GM19023 (cell line): ENCODE data around the gene RNU5B-1.

Experiments
- ATAC-seq: cut with Tn5 transposase; IDR thresholded peaks from one replicate; pipeline ENCODE4 v1.9.1; 2021; ENCODE audit warnings: mild to moderate bottlenecking, moderate library complexity; ENCODE audit not compliant: unreplicated experiment

Gene RNU5B-1

DNA sequence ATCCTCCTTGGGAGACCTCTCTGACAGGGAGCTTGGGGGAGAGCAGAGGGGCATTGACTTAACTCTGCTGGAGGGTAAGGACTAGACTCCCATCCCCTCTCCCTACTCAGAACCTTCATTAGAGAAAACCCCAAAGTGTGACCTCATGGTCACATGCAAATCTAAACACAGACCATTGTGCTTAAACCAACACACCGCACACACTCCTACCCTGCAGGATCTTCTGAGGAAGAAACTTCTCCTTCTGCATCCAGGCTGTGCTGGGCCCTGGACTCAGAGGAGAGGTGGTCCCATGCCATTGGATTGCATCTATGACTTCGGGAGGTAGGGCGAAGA lies 17.0 kb upstream of the RNU5B-1 start:
- no peak for ATAC-seq

DNA sequence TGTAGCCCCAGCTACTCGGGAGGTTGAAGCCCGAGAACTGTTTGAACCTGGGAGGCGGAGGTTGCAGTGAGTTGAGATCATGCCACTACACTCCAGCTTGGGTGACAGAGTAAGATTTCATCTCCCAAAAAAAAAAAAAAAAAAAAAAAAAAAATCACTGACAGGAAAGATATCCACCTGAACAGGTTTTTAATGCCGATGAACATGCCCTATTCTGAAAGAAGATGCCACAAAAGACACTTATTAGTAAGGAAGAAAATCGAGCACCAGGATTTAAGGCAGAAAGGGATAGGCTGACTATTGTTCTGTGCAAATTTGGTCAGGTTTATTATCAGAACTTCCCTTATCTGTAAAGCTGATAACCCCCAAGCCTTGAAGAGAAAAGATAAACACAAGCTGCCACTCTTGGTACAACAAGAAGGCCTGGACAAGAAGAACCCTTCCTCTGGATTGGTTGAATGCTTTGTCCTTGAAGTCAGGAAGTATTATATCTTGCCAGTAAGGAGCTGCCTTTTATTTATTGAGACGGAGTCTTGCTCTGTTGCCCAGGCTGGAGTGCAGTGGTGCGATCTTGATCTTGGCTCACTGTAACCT lies 15.1 kb upstream of the RNU5B-1 start:
- no peak for ATAC-seq

DNA sequence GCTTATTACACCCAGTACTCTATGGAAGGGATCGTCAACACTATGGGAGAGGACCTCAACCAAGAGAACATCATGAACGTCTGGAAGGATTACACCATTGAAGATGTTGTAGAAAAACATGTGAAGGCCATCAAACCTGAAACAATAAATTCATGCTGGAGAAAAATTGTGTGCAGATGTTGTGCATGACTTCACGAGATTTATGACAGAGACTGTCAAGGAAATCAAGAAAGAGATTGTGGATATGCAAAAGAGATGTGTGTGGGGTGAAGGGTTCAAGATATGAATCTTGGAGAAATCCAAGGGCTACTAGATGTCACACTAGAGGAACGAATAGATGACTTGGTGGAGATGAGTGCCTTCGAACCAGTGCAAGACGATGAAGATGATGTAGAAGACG lies 14.2 kb upstream of the RNU5B-1 start:
- no peak for ATAC-seq

DNA sequence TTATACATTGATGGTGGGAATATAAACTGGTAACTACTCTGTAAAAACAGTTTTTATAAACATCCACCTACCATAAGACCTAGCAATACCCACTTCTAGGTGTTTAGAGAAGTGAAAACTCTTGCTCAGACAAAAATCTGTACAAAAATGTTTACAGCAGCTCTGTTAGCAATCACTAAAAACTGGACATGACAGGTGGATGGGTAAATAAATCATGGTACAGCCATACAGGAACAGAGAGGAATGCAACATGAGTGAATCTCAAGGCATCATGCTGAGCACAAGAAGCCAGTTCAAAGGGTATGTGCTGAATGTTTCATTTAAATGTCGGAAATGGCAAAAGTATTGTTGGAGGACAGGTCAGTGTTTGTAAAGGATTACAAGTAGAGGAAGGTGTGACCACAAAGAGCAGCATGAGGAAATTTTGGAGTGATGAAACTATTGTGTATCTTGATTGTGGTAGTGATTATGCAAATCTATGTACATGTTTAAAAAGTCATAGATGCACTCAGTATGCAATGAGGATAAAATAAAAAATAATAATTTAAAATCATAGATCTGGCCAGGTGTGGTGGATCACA lies 11.4 kb upstream of the RNU5B-1 start:
- no peak for ATAC-seq

DNA sequence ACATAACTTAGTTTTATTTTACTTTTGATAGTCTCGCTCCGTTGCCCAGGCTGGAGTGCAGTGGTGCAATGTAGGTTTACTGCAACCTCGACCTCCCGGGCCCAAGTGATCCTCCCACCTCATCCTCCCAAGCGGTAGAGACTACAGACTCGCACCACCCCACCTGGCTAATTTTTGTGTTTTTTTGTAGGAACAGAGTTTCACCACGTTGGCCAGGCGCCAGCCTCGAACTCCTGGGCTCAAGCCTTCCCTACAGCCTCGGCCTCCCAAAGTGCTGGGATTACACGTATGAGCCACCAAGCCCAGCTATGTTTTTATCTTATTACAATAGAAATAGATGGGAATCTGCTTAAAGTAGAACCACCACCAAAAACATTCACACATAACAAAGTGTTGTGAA lies 5.7 kb upstream of the RNU5B-1 start:
- ATAC-seq, result no peak

DNA sequence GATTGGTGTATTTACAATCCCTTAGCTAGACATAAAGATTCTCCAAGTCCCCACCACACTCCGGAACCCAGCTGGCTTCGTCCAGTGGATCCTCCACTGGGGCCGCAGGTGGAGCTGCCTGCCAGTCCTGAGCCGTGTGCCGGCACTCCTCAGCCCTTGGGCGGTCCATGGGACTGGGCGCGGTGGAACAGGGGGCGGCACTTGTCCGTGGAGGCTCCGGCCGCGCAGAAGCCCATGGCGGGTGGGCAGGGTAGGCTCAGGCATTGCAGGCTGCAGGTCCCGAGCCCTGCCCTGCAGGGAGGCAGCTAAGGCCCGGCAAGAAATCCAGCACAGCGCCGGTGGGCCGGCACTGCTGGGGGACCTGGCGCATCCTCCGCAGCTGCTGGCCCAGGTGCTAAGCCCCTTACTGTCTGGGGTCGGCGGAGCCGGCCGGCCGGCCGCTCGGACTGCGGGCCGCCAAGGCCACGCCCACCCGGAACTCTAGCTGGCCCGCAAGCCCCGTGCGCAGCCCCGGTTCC lies 3.5 kb upstream of the RNU5B-1 start:
- ATAC-seq, result no peak

DNA sequence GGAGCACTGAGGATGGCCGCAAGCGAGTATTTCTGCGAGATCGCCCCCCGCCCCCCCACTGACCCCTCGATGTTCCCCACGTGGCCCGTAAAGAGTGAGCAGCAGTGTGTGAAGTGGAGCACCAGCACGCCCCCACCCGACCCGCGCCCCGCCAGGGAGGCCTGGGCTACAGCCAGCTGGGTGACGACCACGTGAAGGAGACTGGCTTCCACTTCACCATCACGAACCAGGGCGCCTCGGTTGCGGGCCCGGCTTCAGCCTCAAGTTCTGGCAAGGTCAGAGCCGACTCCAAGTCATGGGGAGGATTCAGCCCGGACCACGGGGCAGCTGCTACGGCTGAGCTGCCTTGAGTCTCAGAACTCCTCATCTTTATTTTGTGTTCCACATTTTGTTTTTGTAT lies 2.4 kb upstream of the RNU5B-1 start:
- ATAC-seq, result no peak

DNA sequence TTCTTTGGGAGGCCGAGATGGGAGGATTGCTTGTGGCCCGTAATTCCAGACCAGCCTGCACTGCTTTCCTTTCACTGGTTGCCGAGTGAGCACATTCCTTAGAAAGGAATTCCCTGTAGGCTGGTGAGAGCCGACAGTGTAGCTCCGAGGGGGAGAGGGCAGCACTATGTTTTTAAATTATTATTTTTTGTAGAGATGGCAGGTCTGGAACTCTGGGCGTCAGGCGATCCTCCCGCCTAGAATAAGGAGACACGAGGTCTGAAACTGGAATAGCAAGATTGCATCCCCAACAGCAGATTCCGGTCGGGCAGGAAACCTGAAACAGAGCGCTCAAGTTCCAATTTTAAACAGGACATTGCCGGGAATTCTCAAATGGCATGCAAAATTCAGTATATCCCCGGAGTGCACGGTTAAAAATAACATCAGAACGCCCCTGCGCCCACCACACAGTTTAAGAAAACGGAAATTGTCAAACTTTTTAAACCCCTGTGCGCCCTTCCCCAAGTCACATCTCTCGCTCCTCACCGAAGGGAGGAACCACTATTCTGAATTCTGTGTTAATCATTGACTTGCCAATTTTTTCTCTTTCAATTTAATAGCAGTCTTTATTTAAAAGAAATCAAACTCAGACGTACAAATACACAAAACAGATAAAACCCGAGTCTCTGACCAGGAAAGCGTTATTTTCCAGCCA lies 643 bp upstream of the RNU5B-1 start:
- no peak for ATAC-seq

DNA sequence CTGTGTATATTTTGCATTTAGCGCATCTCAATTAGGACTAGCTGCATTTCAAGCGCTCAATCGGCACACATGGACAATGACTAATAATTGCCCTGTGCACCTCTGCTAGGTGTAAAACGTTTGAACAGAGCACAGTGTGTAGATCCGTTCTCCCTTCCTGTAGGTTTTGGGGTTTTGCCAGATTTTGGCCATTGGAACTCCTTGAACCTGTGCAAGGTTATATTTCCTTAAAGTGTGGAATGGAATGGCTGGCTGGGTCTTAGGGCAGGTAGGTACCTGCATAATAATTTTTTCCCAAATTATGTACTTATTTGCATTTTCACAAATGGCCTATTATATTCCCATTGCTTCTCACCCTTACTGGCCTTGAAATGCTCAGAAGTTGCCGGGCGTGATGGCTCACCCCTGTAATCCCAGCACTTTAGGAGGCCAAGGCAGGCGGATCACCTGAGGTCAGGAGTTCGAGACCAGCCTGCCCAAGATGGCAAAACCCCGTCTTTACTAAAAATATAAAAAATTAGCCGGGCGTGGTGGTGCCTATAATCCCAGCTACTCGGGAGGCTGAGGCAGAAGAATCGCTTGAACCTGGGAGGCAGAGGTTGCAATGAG lies 777 bp downstream of the RNU5B-1 start:
- no peak for ATAC-seq

DNA sequence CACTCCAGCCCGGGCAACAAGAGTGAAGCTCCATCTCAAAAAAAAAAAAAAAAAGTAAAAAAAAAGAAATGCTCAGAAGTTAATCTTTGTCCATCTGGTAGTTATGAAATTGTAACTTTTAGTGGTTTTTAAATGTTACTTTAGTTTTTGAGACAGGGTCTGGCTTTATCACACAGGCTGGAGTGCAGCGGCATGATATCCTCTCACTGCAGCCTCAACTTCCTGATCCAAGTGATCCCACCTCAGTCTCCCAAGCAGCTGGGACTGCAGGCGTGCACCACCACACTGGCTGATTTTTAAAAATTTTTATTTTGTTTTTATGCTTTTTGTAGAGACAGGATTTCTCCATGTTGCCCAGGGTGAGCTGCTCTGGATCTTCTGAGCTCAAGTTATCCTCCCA lies 1.3 kb downstream of the RNU5B-1 start:
- no peak for ATAC-seq

DNA sequence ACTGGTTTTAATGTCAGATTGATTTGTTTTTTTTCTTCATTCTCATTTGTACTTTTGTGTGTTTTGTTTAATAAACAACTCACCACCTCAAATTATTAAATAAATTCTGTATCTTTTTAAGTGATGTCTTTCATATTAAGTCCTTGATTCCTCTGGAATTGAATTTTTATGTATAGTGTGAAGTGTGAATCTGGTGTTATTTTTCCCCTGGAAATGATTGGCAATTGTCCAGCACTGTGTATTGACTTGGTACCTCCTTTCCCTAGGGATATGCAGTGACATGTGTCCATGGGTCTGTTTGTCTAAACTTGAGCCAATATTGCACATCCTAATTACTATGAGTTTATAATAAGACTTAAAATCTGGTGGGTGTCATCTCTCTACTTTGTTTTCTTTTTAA lies 2.1 kb downstream of the RNU5B-1 start:
- ATAC-seq, result no peak

DNA sequence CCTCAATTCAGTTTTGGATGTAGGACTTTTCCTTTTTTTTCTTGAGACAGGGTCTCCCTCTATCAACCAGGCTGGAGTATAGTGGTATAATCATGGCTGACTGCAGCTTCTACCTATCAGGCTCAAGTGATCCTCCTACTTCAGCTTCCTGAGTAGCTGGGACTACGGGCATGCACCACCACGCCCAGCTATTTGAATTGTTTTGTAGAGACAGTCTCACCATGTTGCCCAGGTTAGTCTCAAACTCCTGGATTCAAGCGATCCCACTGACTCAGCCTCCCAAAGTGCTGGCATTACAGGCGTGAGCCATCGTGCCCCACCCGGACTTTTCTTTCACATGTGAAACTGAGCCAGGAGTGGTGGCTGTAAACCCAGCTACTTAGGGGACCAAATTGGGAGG lies 3.5 kb downstream of the RNU5B-1 start:
- ATAC-seq, result no peak

DNA sequence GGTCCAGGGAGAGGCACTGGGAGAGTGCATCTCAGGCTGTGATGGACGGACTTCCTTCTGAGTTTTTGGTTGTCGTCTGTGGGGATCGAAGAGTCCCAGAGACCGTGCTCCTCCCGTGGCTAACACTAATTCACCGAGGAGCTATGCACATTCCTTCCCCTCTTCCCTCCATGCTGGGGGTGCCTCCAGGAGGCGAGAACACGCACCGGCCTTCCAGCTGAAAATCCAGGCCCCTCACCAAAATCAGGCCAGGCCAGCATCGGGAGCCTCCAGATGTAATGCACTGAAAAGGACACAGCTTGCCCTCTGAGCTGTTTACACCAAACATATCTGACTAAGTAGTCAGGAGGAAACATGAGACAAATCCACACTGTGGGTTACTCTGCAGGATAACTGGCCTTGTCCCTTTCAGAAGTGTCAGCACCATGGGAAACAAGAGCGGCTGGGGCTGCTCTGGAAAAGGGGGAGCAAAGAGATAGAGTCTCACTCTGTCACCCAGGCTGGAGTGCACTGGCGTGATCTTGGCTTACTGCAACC lies 5.5 kb downstream of the RNU5B-1 start:
- ATAC-seq, result no peak

DNA sequence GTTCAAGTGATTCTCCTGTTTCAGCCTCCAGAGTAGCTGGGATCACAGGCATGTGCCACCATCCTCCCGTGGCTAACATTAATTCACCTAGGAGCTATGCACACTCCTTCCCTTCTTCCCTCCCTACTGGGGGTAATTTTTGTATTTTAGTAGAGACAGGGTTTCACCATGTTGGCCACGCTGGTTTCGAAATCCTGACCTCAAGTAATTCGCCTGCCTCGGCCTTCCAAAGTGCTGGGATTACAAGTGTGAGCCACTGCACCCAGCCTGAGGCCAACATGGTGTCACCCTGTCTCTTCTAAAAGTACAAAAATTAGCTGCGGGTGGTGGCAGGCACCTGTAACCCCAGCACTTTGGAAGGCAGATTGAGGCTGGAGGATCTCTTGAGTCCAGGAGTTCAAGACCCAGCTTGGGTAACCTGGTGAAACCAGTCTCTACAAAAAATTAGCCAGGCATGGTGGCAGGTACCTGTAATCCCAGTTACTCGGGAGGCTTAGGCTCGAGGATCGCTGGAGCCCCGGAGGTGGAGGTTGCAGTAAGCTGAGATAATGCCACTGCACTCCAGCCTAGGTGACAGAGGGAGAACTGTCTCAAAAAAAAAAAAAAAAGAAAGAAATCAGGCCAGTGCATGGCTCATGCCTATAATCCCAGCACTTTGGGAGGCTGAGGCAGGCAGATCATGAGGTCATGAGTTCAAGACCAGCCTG lies 6.1 kb downstream of the RNU5B-1 start:
- no peak for ATAC-seq

DNA sequence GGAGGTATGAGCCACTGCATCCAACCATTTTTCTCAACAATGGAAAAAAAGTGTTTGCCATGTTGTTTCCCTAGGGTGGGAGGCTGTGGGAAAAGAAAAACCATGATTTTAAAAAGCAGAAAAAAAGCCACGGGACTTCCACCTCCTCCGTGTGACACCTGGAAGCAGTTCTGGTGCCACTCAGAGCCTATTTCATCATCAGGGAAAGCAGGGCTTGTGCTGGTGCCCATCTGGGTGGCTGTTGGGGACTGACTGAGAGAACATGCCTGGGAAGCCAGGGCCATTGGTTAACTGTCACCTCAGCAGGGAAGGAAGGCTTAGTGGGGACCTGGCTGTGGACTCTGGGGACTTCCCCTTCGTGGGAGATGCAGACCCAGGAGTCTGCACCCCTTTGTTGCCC lies 7.3 kb downstream of the RNU5B-1 start:
- ATAC-seq, result no peak

DNA sequence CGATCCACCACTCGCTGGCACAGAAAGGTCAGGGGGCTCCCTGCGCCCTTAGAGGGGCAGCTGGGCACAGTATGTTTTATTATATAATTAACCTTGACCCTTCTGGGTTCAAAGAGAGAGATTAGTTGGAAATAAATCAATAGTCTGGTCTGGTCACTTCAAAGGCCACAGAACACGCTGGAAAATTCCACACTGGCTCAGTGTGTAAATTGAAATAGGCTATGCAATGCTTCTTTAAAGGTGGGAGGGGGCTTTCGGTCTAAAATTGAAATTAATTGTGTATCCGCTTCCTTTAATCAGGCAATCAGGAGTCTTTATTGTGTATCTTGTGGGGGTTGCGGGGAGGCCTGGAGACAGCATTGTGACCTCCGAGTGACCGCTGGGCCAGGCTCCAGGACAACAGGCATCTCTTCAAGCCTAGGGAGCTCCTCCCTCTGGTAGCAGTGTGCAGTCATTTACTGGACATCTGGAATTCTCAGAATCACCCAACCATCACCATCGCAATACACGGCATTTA lies 8.0 kb downstream of the RNU5B-1 start:
- ATAC-seq, result no peak

DNA sequence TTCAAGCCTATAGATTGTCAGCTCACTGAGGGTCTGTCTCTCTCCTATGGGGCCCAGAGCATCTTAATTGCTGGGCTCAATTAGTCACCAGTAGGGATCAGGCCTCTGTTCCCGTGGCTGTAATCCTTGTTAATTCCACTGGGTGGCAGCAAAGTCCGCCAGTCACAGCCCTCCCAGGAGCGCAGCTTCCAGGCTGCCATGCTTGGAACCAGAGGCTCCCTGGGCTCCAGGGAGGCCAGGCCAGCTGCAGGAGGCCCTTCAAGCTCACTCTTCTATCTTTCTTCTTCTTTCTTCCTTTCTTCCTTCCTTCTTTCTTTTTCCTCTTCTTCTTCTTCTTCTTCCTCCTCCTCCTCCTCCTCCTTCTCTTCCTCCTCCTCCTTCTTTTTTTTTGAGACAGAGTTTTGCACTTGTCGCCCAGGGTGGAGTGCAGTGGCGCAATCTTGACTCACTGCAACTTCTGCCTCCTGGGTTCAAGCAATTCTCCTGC lies 14.4 kb downstream of the RNU5B-1 start:
- ATAC-seq, result no peak

DNA sequence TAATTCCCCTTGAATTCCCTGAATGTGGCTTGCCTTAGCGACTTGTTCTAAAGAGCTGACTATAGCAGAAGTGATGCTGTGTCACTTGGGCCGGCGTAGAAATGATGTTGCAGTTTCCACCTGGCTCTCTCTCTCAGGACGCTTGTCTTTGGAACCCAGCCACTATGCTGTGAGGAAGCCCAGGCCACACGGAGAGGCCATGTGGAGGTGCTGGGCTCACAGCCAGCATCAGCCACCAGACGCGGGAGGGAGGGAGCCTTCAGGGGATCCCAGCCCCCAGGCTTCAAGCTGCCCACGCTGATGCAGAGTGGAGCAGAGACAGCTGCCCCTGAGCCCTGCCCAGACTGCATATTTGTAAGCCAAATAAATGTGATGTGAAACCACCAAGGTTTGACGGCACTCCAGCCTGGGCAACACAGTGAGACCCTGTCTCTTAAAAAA lies 18.6 kb downstream of the RNU5B-1 start:
- ATAC-seq, result no peak

DNA sequence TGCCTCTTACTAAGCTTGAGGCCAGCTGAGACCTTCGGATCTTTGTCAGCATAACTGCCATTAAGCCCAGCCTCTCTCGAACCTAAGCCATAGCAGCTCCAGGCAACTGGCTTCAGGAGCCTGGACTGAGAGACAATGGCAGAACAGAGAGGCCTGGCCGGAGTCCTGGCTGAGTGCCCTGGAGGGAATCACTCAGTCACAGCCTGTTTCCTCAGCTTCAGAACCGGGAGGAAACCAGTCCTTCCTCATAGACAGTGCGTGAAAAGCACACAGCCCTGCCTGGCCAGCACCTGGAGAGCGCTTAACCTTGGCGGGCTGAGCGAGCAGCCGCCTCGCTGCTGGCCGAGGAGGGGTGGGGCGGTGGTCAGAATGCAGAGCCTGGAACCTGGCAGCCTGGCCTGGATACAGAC lies 21.6 kb downstream of the RNU5B-1 start:
- no peak for ATAC-seq

DNA sequence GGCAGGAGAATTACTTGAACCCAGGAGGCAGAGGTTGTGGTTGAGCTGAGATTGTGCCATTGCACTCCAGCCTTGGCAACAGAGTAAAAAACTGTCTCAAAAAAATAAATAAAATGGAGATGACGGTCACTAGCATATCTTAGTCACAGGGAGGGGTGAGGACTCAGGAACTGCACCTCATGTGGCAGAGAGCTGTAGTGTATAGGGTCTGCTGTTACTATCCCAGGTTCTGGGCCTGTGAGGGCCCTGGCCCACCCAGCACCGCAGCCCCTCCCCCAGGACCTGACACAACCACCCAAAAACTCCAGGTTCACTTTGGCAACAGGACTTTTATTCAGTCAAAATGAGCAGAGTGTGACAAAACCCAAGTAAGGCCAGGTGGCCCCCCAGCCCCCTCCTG lies 22.3 kb downstream of the RNU5B-1 start:
- ATAC-seq, result no peak
